Activated T-cell treated with anti-CD3 and anti-CD28 coated beads, Interleukin-2, amount 50 U/mL, for 24 hours (primary cell): ENCODE data around the gene PCDH9.

ENCODE experiments used
- DNase-seq: peaks from one replicate; pipeline ENCODE4 v3.0.0-alpha.2; 2020
- H3K27ac Mint-ChIP-seq: 2 replicates; pipeline ENCODE4 v1.8.0; 2020; ENCODE audit warnings: mild to moderate bottlenecking, mixed read lengths
- H3K27me3 Mint-ChIP-seq: 2 replicates; pipeline ENCODE4 v1.8.0; 2020; ENCODE audit warnings: mixed read lengths
- H3K36me3 Mint-ChIP-seq: 2 replicates; pipeline ENCODE4 v1.8.0; 2020; ENCODE audit warnings: low read depth, mixed read lengths
- H3K4me1 Mint-ChIP-seq: 2 replicates; pipeline ENCODE4 v1.8.0; 2020; ENCODE audit warnings: low read depth, mixed read lengths
- H3K4me3 Mint-ChIP-seq: 2 replicates; pipeline ENCODE4 v1.8.0; 2020; ENCODE audit warnings: mild to moderate bottlenecking, moderate library complexity, mixed read lengths
- H3K9me3 Mint-ChIP-seq: 2 replicates; pipeline ENCODE4 v1.8.0; 2020; ENCODE audit warnings: mixed read lengths

PCDH9 gene

GRCh38 chr13:66700117-66700601 is 530.0 kb downstream of the PCDH9 start:
- DNase-seq, result no peak
- no peaks in the 10 kb centered on the region for H3K36me3 Mint-ChIP-seq
- H3K9me3 Mint-ChIP-seq, result no peaks in the 10 kb centered on the region
- no peaks in the 10 kb centered on the region for H3K27me3 Mint-ChIP-seq
- no peak overlapping the region for H3K4me3 Mint-ChIP-seq
- H3K27ac Mint-ChIP-seq, result no peak overlapping the region
- H3K4me1 Mint-ChIP-seq, result no peaks in the 10 kb centered on the region

- H3K4me1 Mint-ChIP-seq, result no peaks in the 10 kb centered on the region
- no peak overlapping the region for H3K27ac Mint-ChIP-seq
- no peaks in the 10 kb centered on the region for H3K27me3 Mint-ChIP-seq
- H3K36me3 Mint-ChIP-seq, result no peaks in the 10 kb centered on the region
- no peak for DNase-seq
- H3K4me3 Mint-ChIP-seq, result no peak overlapping the region
- no peaks in the 10 kb centered on the region for H3K9me3 Mint-ChIP-seq
These were observed 536.5 kb downstream of the PCDH9 start for GRCh38 chr13:66693656-66694055.

GRCh38 chr13:66691149-66691548 is 539.0 kb downstream of the PCDH9 start:
- Mint-ChIP-seq H3K9me3 (peaks cover 2% of the 10 kb centered on the region), H3K27me3 (no peaks in the 10 kb centered on the region), H3K27ac (no peak overlapping the region), H3K4me1 (no peaks in the 10 kb centered on the region), H3K4me3 (no peak overlapping the region), H3K36me3 (no peaks in the 10 kb centered on the region)
- no peak for DNase-seq

GRCh38 chr13:66689628-66690027 is 540.5 kb downstream of the PCDH9 start:
- H3K27me3 Mint-ChIP-seq, result no peaks in the 10 kb centered on the region
- no peaks in the 10 kb centered on the region for H3K36me3 Mint-ChIP-seq
- no peaks in the 10 kb centered on the region for H3K4me1 Mint-ChIP-seq
- H3K9me3 Mint-ChIP-seq, result peaks cover 5% of the 10 kb centered on the region
- no peak overlapping the region for H3K27ac Mint-ChIP-seq
- DNase-seq, result no peak
- H3K4me3 Mint-ChIP-seq, result no peak overlapping the region

GRCh38 chr13:66689037-66689619 is 541.0 kb downstream of the PCDH9 start:
- Mint-ChIP-seq H3K4me3 (no peak overlapping the region), H3K27ac (no peak overlapping the region), H3K4me1 (no peaks in the 10 kb centered on the region), H3K36me3 (no peaks in the 10 kb centered on the region), H3K27me3 (no peaks in the 10 kb centered on the region), H3K9me3 (peaks cover 6% of the 10 kb centered on the region)
- no peak for DNase-seq

GRCh38 chr13:66681403-66681802 is 548.7 kb downstream of the PCDH9 start:
- no peaks in the 10 kb centered on the region for H3K27me3 Mint-ChIP-seq
- H3K36me3 Mint-ChIP-seq, result no peaks in the 10 kb centered on the region
- H3K4me3 Mint-ChIP-seq, result no peak overlapping the region
- H3K9me3 Mint-ChIP-seq, result peaks cover 4% of the 10 kb centered on the region
- no peak for DNase-seq
- H3K27ac Mint-ChIP-seq, result no peak overlapping the region
- H3K4me1 Mint-ChIP-seq, result no peaks in the 10 kb centered on the region

- H3K4me1 Mint-ChIP-seq, result no peaks in the 10 kb centered on the region
- no peak overlapping the region for H3K4me3 Mint-ChIP-seq
- H3K27ac Mint-ChIP-seq, result no peak overlapping the region
- no peaks in the 10 kb centered on the region for H3K36me3 Mint-ChIP-seq
- no peaks in the 10 kb centered on the region for H3K27me3 Mint-ChIP-seq
- H3K9me3 Mint-ChIP-seq, result peaks cover 4% of the 10 kb centered on the region
- no peak for DNase-seq
These were observed 550.1 kb downstream of the PCDH9 start for GRCh38 chr13:66680031-66680430.

- DNase-seq, result no peak
- H3K9me3 Mint-ChIP-seq, result peaks cover 5% of the 10 kb centered on the region
- H3K27me3 Mint-ChIP-seq, result no peaks in the 10 kb centered on the region
- H3K4me3 Mint-ChIP-seq, result no peak overlapping the region
- H3K27ac Mint-ChIP-seq, result no peak overlapping the region
- no peaks in the 10 kb centered on the region for H3K4me1 Mint-ChIP-seq
- H3K36me3 Mint-ChIP-seq, result no peaks in the 10 kb centered on the region
These were observed 554.5 kb downstream of the PCDH9 start for GRCh38 chr13:66675620-66676019.

- Mint-ChIP-seq H3K27me3 (no peaks in the 10 kb centered on the region), H3K9me3 (peaks cover 5% of the 10 kb centered on the region), H3K4me1 (no peaks in the 10 kb centered on the region), H3K27ac (no peak overlapping the region), H3K4me3 (no peak overlapping the region), H3K36me3 (no peaks in the 10 kb centered on the region)
- DNase-seq, result no peak
These were observed 556.7 kb downstream of the PCDH9 start for GRCh38 chr13:66673401-66673800.

- peaks cover under 1% of the 10 kb centered on the region for H3K9me3 Mint-ChIP-seq
- no peaks in the 10 kb centered on the region for H3K4me1 Mint-ChIP-seq
- H3K27ac Mint-ChIP-seq, result no peak overlapping the region
- DNase-seq, result no peak
- no peaks in the 10 kb centered on the region for H3K27me3 Mint-ChIP-seq
- H3K36me3 Mint-ChIP-seq, result no peaks in the 10 kb centered on the region
- H3K4me3 Mint-ChIP-seq, result no peak overlapping the region
These were observed 564.1 kb downstream of the PCDH9 start for GRCh38 chr13:66665991-66666390.

- no peaks in the 10 kb centered on the region for H3K27me3 Mint-ChIP-seq
These were observed 566.4 kb downstream of the PCDH9 start for GRCh38 chr13:66663711-66664110.

GRCh38 chr13:66663206-66663605 is 566.9 kb downstream of the PCDH9 start:
- no peak for DNase-seq
- H3K4me1 Mint-ChIP-seq, result no peaks in the 10 kb centered on the region
- no peaks in the 10 kb centered on the region for H3K36me3 Mint-ChIP-seq
- H3K27ac Mint-ChIP-seq, result no peak overlapping the region
- H3K9me3 Mint-ChIP-seq, result no peaks in the 10 kb centered on the region
- H3K4me3 Mint-ChIP-seq, result no peak overlapping the region
- no peaks in the 10 kb centered on the region for H3K27me3 Mint-ChIP-seq

More at GRCh38 chr13:66663711-66664110, 566.4 kb downstream of the PCDH9 start:
- no peak for DNase-seq
- Mint-ChIP-seq H3K4me3 (no peak overlapping the region), H3K36me3 (no peaks in the 10 kb centered on the region), H3K27ac (no peak overlapping the region), H3K9me3 (no peaks in the 10 kb centered on the region), H3K4me1 (no peaks in the 10 kb centered on the region)

GRCh38 chr13:66661336-66661735 is 568.8 kb downstream of the PCDH9 start:
- no peaks in the 10 kb centered on the region for H3K4me1 Mint-ChIP-seq
- H3K27me3 Mint-ChIP-seq, result no peaks in the 10 kb centered on the region
- H3K4me3 Mint-ChIP-seq, result no peak overlapping the region
- no peak overlapping the region for H3K27ac Mint-ChIP-seq
- no peaks in the 10 kb centered on the region for H3K36me3 Mint-ChIP-seq
- H3K9me3 Mint-ChIP-seq, result no peaks in the 10 kb centered on the region
- no peak for DNase-seq

GRCh38 chr13:66660468-66660813 is 569.7 kb downstream of the PCDH9 start:
- no peak overlapping the region for H3K27ac Mint-ChIP-seq
- no peaks in the 10 kb centered on the region for H3K4me1 Mint-ChIP-seq
- no peaks in the 10 kb centered on the region for H3K36me3 Mint-ChIP-seq
- H3K27me3 Mint-ChIP-seq, result no peaks in the 10 kb centered on the region
- H3K9me3 Mint-ChIP-seq, result no peaks in the 10 kb centered on the region
- DNase-seq, result no peak
- H3K4me3 Mint-ChIP-seq, result no peak overlapping the region

- Mint-ChIP-seq H3K4me1 (no peaks in the 10 kb centered on the region), H3K9me3 (no peaks in the 10 kb centered on the region), H3K27me3 (no peaks in the 10 kb centered on the region), H3K36me3 (no peaks in the 10 kb centered on the region), H3K4me3 (no peak overlapping the region), H3K27ac (no peak overlapping the region)
- no peak for DNase-seq
These were observed 570.3 kb downstream of the PCDH9 start for GRCh38 chr13:66659701-66660467.
